ENCODE measurements around the gene CNIH4.

CNIH4 gene

DNA sequence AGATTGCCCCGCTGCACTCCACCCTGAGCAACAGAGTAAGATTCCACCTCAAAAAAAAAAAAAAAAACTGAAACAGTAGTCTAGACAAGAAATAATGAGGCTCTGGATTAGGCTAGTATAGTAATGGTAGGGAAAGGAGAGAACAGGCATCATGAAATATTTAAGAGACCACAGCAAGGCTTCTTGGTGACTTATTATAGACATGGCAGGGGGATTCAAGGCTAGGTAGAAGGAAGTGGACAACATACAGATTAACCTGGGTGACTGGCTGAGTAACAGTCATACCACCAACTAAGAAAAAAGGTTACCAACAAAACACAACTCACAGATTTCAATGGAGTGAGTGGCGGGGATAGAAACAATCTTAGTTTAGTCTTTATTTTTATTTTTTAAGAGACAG is 35.0 kb upstream of the CNIH4 start:
- H4K8ac ChIP-seq (ENCODE audit: low read depth, low read length): no peak overlapping the region
- no peaks in the 10 kb centered on the region for H3K36me3 ChIP-seq (ENCODE audit: control insufficient read depth, insufficient read depth, low read length)
- H3K79me2 ChIP-seq (ENCODE audit: control insufficient read depth, insufficient read depth, low read length): peaks cover 4% of the 10 kb centered on the region
- H2BK120ac ChIP-seq (ENCODE audit: low read depth, low read length): no peak overlapping the region
- DNase-seq: no peak
- peaks cover 5% of the 10 kb centered on the region for H3K79me1 ChIP-seq (ENCODE audit: low read length)
- H3K23ac ChIP-seq (ENCODE audit: low read length): no peak overlapping the region
- H3K4me1 ChIP-seq (ENCODE audit: control insufficient read depth, low read depth, low read length): no peaks in the 10 kb centered on the region
- WGBS (ENCODE audit: extremely low coverage, insufficient coverage, low lambda C conversion rate): no CpG with 5 or more reads among the region's 2 CpGs
- no peak overlapping the region for H3K9ac ChIP-seq (ENCODE audit: low read length)
- no peaks in the 10 kb centered on the region for H3K27me3 ChIP-seq (ENCODE audit: insufficient read depth, low read length, poor library complexity)
- H4K5ac ChIP-seq (ENCODE audit: low read length): no peak overlapping the region
- H3K18ac ChIP-seq (ENCODE audit: low read length): no peak overlapping the region
- H3K4me2 ChIP-seq (ENCODE audit: low read length): no peak overlapping the region
- H3K56ac ChIP-seq (ENCODE audit: low read length): no peak overlapping the region
- no peak overlapping the region for H3K4ac ChIP-seq (ENCODE audit: low read depth, low read length)
- no peak overlapping the region for H2BK15ac ChIP-seq (replicated peaks; ENCODE audit: low read depth)
- no peak overlapping the region for H3K27ac ChIP-seq (ENCODE audit: low read depth, low read length)
- H2AK5ac ChIP-seq (ENCODE audit: low read length): no peak overlapping the region
- H3K4me3 ChIP-seq (ENCODE audit: low read length): no peak overlapping the region
- H2BK5ac ChIP-seq (ENCODE audit: low read length): no peak overlapping the region

DNA sequence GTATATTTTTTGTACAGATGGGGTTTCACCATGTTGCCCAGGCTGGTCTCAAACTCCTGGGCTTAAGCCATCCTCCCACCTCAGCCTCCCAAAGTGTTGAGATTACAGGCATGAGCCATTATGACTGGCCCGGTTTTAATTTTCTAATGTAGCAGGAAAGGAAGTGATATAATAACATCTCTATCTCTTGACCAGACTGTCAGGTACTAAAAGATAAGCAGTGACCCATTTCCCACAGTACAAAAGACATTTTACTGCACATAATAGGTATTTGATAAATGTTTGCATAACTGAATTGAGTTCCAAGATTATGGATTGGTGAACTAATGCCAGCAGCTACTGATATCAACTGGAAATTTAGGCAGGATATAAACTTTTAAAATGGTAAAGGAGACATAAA is 30.7 kb upstream of the CNIH4 start:
- no CpG with 5 or more reads among the region's 1 CpG for WGBS (ENCODE audit: extremely low coverage, insufficient coverage, low lambda C conversion rate)

DNA sequence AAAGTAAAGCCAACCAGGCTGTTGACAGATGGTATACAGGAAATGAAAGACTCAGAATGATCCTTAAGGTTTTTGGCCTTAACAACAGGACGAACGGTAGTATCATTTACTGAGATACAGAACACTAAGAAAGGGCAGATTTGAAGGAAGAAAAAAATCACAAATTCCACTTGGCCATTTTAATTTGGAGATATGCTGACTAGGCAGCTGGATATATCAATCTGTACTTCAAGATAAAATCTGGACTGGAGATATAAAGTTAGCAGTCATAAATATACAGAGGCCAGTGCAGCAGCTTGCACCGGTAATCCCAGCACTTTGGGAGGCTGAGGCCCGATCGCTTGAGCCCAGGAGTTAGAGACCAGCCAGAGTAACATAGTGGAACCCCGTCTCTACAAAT is 28.0 kb upstream of the CNIH4 start:
- H3K4me3 ChIP-seq (ENCODE audit: low read length): no peak overlapping the region
- H3K56ac ChIP-seq (ENCODE audit: low read length): no peak overlapping the region
- H3K4ac ChIP-seq (ENCODE audit: low read depth, low read length): no peak overlapping the region
- H3K36me3 ChIP-seq (ENCODE audit: control insufficient read depth, insufficient read depth, low read length): no peaks in the 10 kb centered on the region
- H3K4me2 ChIP-seq (ENCODE audit: low read length): no peak overlapping the region
- no peak for DNase-seq
- no peak overlapping the region for H2AK5ac ChIP-seq (ENCODE audit: low read length)
- no peak overlapping the region for H3K9ac ChIP-seq (ENCODE audit: low read length)
- peaks cover 26% of the 10 kb centered on the region for H3K79me2 ChIP-seq (ENCODE audit: control insufficient read depth, insufficient read depth, low read length)
- H3K23ac ChIP-seq (ENCODE audit: low read length): no peak overlapping the region
- no peaks in the 10 kb centered on the region for H3K4me1 ChIP-seq (ENCODE audit: control insufficient read depth, low read depth, low read length)
- no peak overlapping the region for H2BK120ac ChIP-seq (ENCODE audit: low read depth, low read length)
- no CpG with 5 or more reads among the region's 6 CpGs for WGBS (ENCODE audit: extremely low coverage, insufficient coverage, low lambda C conversion rate)
- no peaks in the 10 kb centered on the region for H3K27me3 ChIP-seq (ENCODE audit: insufficient read depth, low read length, poor library complexity)
- no peak overlapping the region for H4K8ac ChIP-seq (ENCODE audit: low read depth, low read length)
- no peak overlapping the region for H2BK5ac ChIP-seq (ENCODE audit: low read length)
- no peak overlapping the region for H2BK15ac ChIP-seq (replicated peaks; ENCODE audit: low read depth)
- H3K27ac ChIP-seq (ENCODE audit: low read depth, low read length): no peak overlapping the region
- H3K18ac ChIP-seq (ENCODE audit: low read length): no peak overlapping the region
- no peak overlapping the region for H4K5ac ChIP-seq (ENCODE audit: low read length)
- H3K79me1 ChIP-seq (ENCODE audit: low read length): peaks cover 8% of the 10 kb centered on the region

More for the DNA sequence above, 30.7 kb upstream of the CNIH4 start:
- Histone ChIP-seq H3K9ac (ENCODE audit: low read length) (no peak overlapping the region), H2BK15ac (replicated peaks; ENCODE audit: low read depth) (no peak overlapping the region), H3K36me3 (ENCODE audit: control insufficient read depth, insufficient read depth, low read length) (no peaks in the 10 kb centered on the region), H2BK120ac (ENCODE audit: low read depth, low read length) (no peak overlapping the region), H2BK5ac (ENCODE audit: low read length) (no peak overlapping the region), H3K4ac (ENCODE audit: low read depth, low read length) (no peak overlapping the region), H3K27ac (ENCODE audit: low read depth, low read length) (no peak overlapping the region), H3K79me2 (ENCODE audit: control insufficient read depth, insufficient read depth, low read length) (peaks cover 28% of the 10 kb centered on the region), H3K56ac (ENCODE audit: low read length) (no peak overlapping the region), H4K8ac (ENCODE audit: low read depth, low read length) (no peak overlapping the region), H2AK5ac (ENCODE audit: low read length) (no peak overlapping the region), H3K23ac (ENCODE audit: low read length) (no peak overlapping the region), H4K5ac (ENCODE audit: low read length) (no peak overlapping the region), H3K18ac (ENCODE audit: low read length) (no peak overlapping the region), H3K79me1 (ENCODE audit: low read length) (peaks cover 11% of the 10 kb centered on the region), H3K4me1 (ENCODE audit: control insufficient read depth, low read depth, low read length) (no peaks in the 10 kb centered on the region), H3K4me2 (ENCODE audit: low read length) (no peak overlapping the region), H3K4me3 (ENCODE audit: low read length) (no peak overlapping the region), H3K27me3 (ENCODE audit: insufficient read depth, low read length, poor library complexity) (no peaks in the 10 kb centered on the region)
- no peak for DNase-seq

DNA sequence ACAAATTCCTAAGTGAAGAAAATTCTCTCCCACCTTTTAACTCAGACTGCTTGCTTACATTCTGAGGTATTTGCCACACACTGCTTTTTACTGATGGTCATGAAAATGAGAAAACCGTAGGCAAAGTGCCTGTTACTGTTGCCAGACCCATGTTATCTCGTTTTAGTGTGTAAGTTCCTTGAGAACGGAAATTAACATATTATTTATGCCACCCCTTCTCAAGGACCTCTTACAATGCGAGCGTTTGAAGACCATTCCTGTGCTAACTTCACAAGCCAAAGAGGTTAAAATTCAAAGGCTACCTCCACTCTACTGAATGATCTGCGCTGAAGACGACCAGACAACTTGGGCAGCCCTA is 27.2 kb upstream of the CNIH4 start:
- Histone ChIP-seq H3K4me1 (ENCODE audit: control insufficient read depth, low read depth, low read length) (no peaks in the 10 kb centered on the region), H2BK15ac (replicated peaks; ENCODE audit: low read depth) (no peak overlapping the region), H2BK120ac (ENCODE audit: low read depth, low read length) (no peak overlapping the region), H2BK5ac (ENCODE audit: low read length) (no peak overlapping the region), H3K4me2 (ENCODE audit: low read length) (peak overlapping the region; percentile 98), H3K27me3 (ENCODE audit: insufficient read depth, low read length, poor library complexity) (no peaks in the 10 kb centered on the region), H3K18ac (ENCODE audit: low read length) (no peak overlapping the region), H3K36me3 (ENCODE audit: control insufficient read depth, insufficient read depth, low read length) (no peaks in the 10 kb centered on the region), H4K5ac (ENCODE audit: low read length) (no peak overlapping the region), H3K56ac (ENCODE audit: low read length) (peak overlapping the region; percentile 92), H3K23ac (ENCODE audit: low read length) (no peak overlapping the region), H4K8ac (ENCODE audit: low read depth, low read length) (no peak overlapping the region), H3K79me1 (ENCODE audit: low read length) (peaks cover 8% of the 10 kb centered on the region), H3K27ac (ENCODE audit: low read depth, low read length) (peak overlapping the region; percentile 64), H3K4me3 (ENCODE audit: low read length) (peak overlapping the region; percentile 94), H3K4ac (ENCODE audit: low read depth, low read length) (no peak overlapping the region), H3K79me2 (ENCODE audit: control insufficient read depth, insufficient read depth, low read length) (peaks cover 26% of the 10 kb centered on the region), H3K9ac (ENCODE audit: low read length) (peak overlapping the region; percentile 96), H2AK5ac (ENCODE audit: low read length) (no peak overlapping the region)
- no CpG with 5 or more reads among the region's 7 CpGs for WGBS (ENCODE audit: extremely low coverage, insufficient coverage, low lambda C conversion rate)
- DNase-seq: no peak

DNA sequence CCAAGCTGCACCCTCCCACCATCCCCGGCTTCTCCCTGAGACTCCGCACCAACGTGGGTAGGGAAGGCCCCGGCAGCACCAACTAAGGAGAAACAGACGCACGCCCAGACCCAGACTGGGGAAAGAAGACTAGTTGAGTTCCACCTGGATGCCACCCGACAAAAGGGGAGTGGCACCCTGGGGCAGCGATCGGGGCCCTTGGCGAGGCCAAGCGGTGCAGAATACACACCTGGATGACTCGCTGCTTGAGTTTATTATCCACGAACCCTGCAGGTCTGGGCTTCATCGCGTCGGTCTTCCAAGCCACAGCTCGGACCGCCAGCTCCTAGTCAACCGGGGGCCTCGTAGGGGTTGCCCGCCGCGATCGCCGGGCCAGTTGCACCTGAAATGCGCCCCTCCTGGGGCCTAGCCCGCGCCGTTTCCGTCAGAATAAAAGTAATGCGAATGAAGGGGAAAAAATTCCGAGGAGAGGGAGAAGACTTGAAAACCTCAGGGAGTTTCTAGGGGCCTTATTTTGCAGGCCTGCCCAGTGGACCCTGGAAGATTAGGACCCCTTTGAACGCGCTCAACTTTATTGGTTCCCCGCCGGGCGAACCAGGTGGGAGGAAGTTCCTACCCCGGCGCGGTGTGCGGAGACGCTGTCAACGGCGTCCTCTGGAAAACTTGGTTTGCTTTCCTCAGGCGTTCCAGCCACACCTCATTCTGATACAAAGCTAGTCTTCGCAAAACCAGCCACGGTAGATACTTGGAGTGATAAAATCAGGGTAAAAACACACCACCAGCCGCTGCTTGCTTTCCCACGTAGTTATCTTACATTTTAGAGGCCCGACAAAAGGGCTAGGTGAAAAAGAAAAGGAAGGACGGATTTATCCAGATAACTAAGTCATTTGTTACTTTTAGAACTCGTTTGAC is 26.6 kb upstream of the CNIH4 start, which contains the start of gene NVL:
Gene NVL, minus strand, starts transcription at position 331 of the 912 bp plus-strand sequence. Its CDS starts 45 bp downstream, at position 286.
- Histone ChIP-seq H3K4me2 (ENCODE audit: low read length) (peak within 1 kb of the TSS; percentile 98), H3K79me1 (ENCODE audit: low read length) (peaks cover 8% of the 10 kb centered on the region), H4K5ac (ENCODE audit: low read length) (no peak within 1 kb of the TSS), H2BK5ac (ENCODE audit: low read length) (peak within 1 kb of the TSS; percentile 48), H4K8ac (ENCODE audit: low read depth, low read length) (peak within 1 kb of the TSS; percentile 93), H3K79me2 (ENCODE audit: control insufficient read depth, insufficient read depth, low read length) (peaks cover 25% of the 10 kb centered on the region), H2BK120ac (ENCODE audit: low read depth, low read length) (no peak within 1 kb of the TSS), H3K36me3 (ENCODE audit: control insufficient read depth, insufficient read depth, low read length) (no peaks in the 10 kb centered on the region), H3K9ac (ENCODE audit: low read length) (peak within 1 kb of the TSS; percentile 96), H2AK5ac (ENCODE audit: low read length) (no peak within 1 kb of the TSS), H3K4me3 (ENCODE audit: low read length) (peak within 1 kb of the TSS; percentile 94), H3K27me3 (ENCODE audit: insufficient read depth, low read length, poor library complexity) (no peaks in the 10 kb centered on the region), H3K23ac (ENCODE audit: low read length) (no peak within 1 kb of the TSS), H3K18ac (ENCODE audit: low read length) (no peak within 1 kb of the TSS), H2BK15ac (replicated peaks; ENCODE audit: low read depth) (no peak within 1 kb of the TSS), H3K4me1 (ENCODE audit: control insufficient read depth, low read depth, low read length) (no peaks in the 10 kb centered on the region), H3K27ac (ENCODE audit: low read depth, low read length) (peak within 1 kb of the TSS; percentile 82), H3K4ac (ENCODE audit: low read depth, low read length) (peak within 1 kb of the TSS; percentile 89), H3K56ac (ENCODE audit: low read length) (peak within 1 kb of the TSS; percentile 93)
- DNase-seq: peak; percentile 95
- WGBS (ENCODE audit: extremely low coverage, insufficient coverage, low lambda C conversion rate): no CpG with 5 or more reads among the region's 52 CpGs

Data from mesendoderm (in vitro differentiated cells).